Activated naive CD4-positive, alpha-beta T cell (primary cell): Measurements from ENCODE around the gene TICAM2.

ENCODE experiments used
- DNase-seq, 4 experiments: peaks; one replicate each; lab custom pipeline; 2025; lab: John Stamatoyannopoulos, UW

The TICAM2 gene

GRCh38 chr5:115607935-115608334 is 5.7 kb upstream of the TICAM2 start:
- DNase-seq, result no peak

- DNase-seq, result no peak
These were observed 3.2 kb upstream of the TICAM2 start for GRCh38 chr5:115605436-115605835.

- no peak for DNase-seq
These were observed 379 bp upstream of the TICAM2 start for GRCh38 chr5:115602591-115603125.

GRCh38 chr5:115600766-115601165 is 1.5 kb downstream of the TICAM2 start:
- DNase-seq, result no peak

GRCh38 chr5:115599924-115600323 is 2.4 kb downstream of the TICAM2 start:
- no peak for DNase-seq

- DNase-seq, result no peak
These were observed 2.8 kb downstream of the TICAM2 start for GRCh38 chr5:115599502-115599901.

- DNase-seq, result no peak
These were observed 7.9 kb downstream of the TICAM2 start for GRCh38 chr5:115594128-115595047.

GRCh38 chr5:115589043-115589442 is 13.2 kb downstream of the TICAM2 start:
- no peak for DNase-seq

- no peak for DNase-seq
These were observed 13.6 kb downstream of the TICAM2 start for GRCh38 chr5:115588640-115589039.

- no peak for DNase-seq
These were observed 15.6 kb downstream of the TICAM2 start for GRCh38 chr5:115586525-115587146.

- DNase-seq, result no peak
These were observed 17.0 kb downstream of the TICAM2 start for GRCh38 chr5:115585265-115585664.

- DNase-seq, result no peak
These were observed 17.8 kb downstream of the TICAM2 start for GRCh38 chr5:115584501-115584900.

GRCh38 chr5:115583474-115583873 is 18.8 kb downstream of the TICAM2 start:
- DNase-seq, result no peak

- no peak for DNase-seq
These were observed 21.3 kb downstream of the TICAM2 start for GRCh38 chr5:115580941-115581340.

- DNase-seq, result no peak
These were observed 22.5 kb downstream of the TICAM2 start for GRCh38 chr5:115579747-115580173.

GRCh38 chr5:115579216-115579615 is 23.1 kb downstream of the TICAM2 start:
- no peak for DNase-seq

- no peak for DNase-seq
These were observed 23.6 kb downstream of the TICAM2 start for GRCh38 chr5:115578657-115579056.

GRCh38 chr5:115577741-115578140 is 24.5 kb downstream of the TICAM2 start:
- no peak for DNase-seq

GRCh38 chr5:115577329-115577728 is 24.9 kb downstream of the TICAM2 start:
- DNase-seq, result no peak

- DNase-seq, result no peak
These were observed 26.9 kb downstream of the TICAM2 start for GRCh38 chr5:115575167-115576070.

- no peak for DNase-seq
These were observed 29.1 kb downstream of the TICAM2 start for GRCh38 chr5:115573133-115573532.

- no peak for DNase-seq
These were observed 30.8 kb downstream of the TICAM2 start for GRCh38 chr5:115571441-115571878.
